H1 (cell line): Measurements from ENCODE around the gene MAP2K5. TPM values are rescaled to one million over a fixed set of nuclear protein-coding genes. Genes with fewer than 3 reads are reported as not detected.

Source experiments
- CTCF ChIA-PET: fragments of 300-600 bp; sonication (Branson Sonifier 250); formaldehyde crosslinking; loops from one replicate; lab custom pipeline; 2021; ENCODE audit not compliant: partially characterized antibody; lab: Charles Lee
- POLR2A ChIA-PET: fragments of 300-600 bp; sonication (Branson Sonifier 250); formaldehyde crosslinking; loops from one replicate; lab custom pipeline; 2021; ENCODE audit warnings: inconsistent platforms; ENCODE audit not compliant: partially characterized antibody; lab: Charles Lee
- DNase-seq, 2 experiments: peaks; one replicate each; pipeline versions ENCODE4 v3.0.0 to v3.0.0-alpha.2; 2010 to 2022; ENCODE audit warnings: low spot score in 2 of 2, low read depth in 1 of 2, mixed read lengths in 1 of 2
- FAIRE-seq: peaks from 2 replicates; lab custom pipeline; 2011; peaks lifted over from hg19 to GRCh38; lab: Jason Lieb, UNC
- H2AFZ ChIP-seq: 2 replicates; pipeline ENCODE4 v1.8.1; 2012; ENCODE audit warnings: low read length, inconsistent platforms
- H2AK5ac ChIP-seq: 2 replicates; pipeline ENCODE4 v1.6.1; 2013; ENCODE audit warnings: low read depth, low read length
- H2BK120ac ChIP-seq: replicated peaks from 2 replicates; pipeline ENCODE3; 2013; ENCODE audit warnings: low read depth, low read length, inconsistent platforms
- H2BK12ac ChIP-seq: 2 replicates; pipeline ENCODE4 v1.6.1; 2013; ENCODE audit warnings: low read depth, low read length
- H2BK15ac ChIP-seq: 2 replicates; pipeline ENCODE4 v1.6.1; 2013; ENCODE audit warnings: low read length
- H2BK20ac ChIP-seq: 2 replicates; pipeline ENCODE4 v1.6.1; 2013; ENCODE audit warnings: low read length
- H2BK5ac ChIP-seq: 2 replicates; pipeline ENCODE4 v1.6.1; 2013; ENCODE audit warnings: low read depth, low read length
- H3K14ac ChIP-seq: 2 replicates; pipeline ENCODE4 v1.6.1; 2013; ENCODE audit warnings: inconsistent platforms; ENCODE audit not compliant: insufficient read length
- H3K18ac ChIP-seq: 2 replicates; pipeline ENCODE4 v1.6.1; 2013; ENCODE audit warnings: low read length; ENCODE audit errors: extremely low read depth
- H3K23ac ChIP-seq: 2 replicates; pipeline ENCODE4 v1.6.1; 2013; ENCODE audit warnings: inconsistent platforms; ENCODE audit not compliant: insufficient read length
- H3K23me2 ChIP-seq: 2 replicates; pipeline ENCODE4 v1.6.1; 2013; ENCODE audit warnings: low read depth, low read length
- H3K27ac ChIP-seq: 2 replicates; pipeline ENCODE4 v1.6.1; 2011; ENCODE audit warnings: low read depth, low read length, inconsistent platforms
- H3K27me3 ChIP-seq, 4 experiments: replicated peaks in 1 of 4; 1 replicate in 1 of 4; 2 replicates in 3 of 4; pipeline versions ENCODE4 v1.6.1 to v1.8.1; 2011 to 2013; ENCODE audit warnings: low read length in 3 of 4, mild to moderate bottlenecking in 3 of 4, inconsistent platforms in 2 of 4, mixed read lengths in 2 of 4, moderate library complexity in 1 of 4; ENCODE audit not compliant: control insufficient read depth in 3 of 4, insufficient read depth in 3 of 4; ENCODE audit errors: extremely low read depth in 1 of 4
- H3K36me3 ChIP-seq, 4 experiments: 2 replicates each; pipeline versions ENCODE4 v1.6.1 to v1.8.1; 2011 to 2013; ENCODE audit warnings: mild to moderate bottlenecking in 4 of 4, low read length in 3 of 4, moderate library complexity in 2 of 4, control low read depth in 1 of 4, inconsistent platforms in 1 of 4; ENCODE audit not compliant: insufficient read depth in 4 of 4, control insufficient read depth in 2 of 4
- H3K4ac ChIP-seq: replicated peaks from 2 replicates; pipeline ENCODE3; 2013; ENCODE audit warnings: low read length, low read depth, mixed read lengths, inconsistent platforms; ENCODE audit not compliant: insufficient read length
- H3K4me1 ChIP-seq, 4 experiments: replicated peaks in 1 of 4; 1 replicate in 1 of 4; 2 replicates in 3 of 4; pipeline versions ENCODE4 v1.6.1 to v1.8.1; 2011 to 2013; ENCODE audit warnings: low read length in 3 of 4, inconsistent platforms in 2 of 4, mixed read lengths in 1 of 4; ENCODE audit not compliant: insufficient read depth in 4 of 4, control insufficient read depth in 3 of 4
- H3K4me2 ChIP-seq, 2 experiments: 2 replicates each; pipeline versions ENCODE4 v1.6.1 to v1.8.1; 2011 to 2013; ENCODE audit warnings: low read depth in 2 of 2, low read length in 2 of 2, control low read depth in 1 of 2, inconsistent platforms in 1 of 2, mild to moderate bottlenecking in 1 of 2; ENCODE audit not compliant: insufficient read depth in 1 of 2
- H3K4me3 ChIP-seq, 4 experiments: fragments of 200-600, 300-600 bp in 1 of 4; sonication (generic), shearing (Covaris generic), sonication (Bioruptor Twin) in 1 of 4; 2 replicates each; pipeline versions ENCODE4 v1.5.1 to v1.8.1; 2011 to 2016; ENCODE audit warnings: low read length in 4 of 4, low read depth in 3 of 4, control low read depth in 2 of 4, inconsistent platforms in 2 of 4, mild to moderate bottlenecking in 2 of 4, mixed read lengths in 1 of 4, moderate library complexity in 1 of 4; ENCODE audit not compliant: insufficient read depth in 2 of 4; ENCODE audit errors: extremely low read depth in 1 of 4
- H3K56ac ChIP-seq: replicated peaks from 2 replicates; pipeline ENCODE3; 2013; ENCODE audit warnings: low read depth, mild to moderate bottlenecking, mixed read lengths, low read length, inconsistent platforms; ENCODE audit not compliant: insufficient read length
- H3K79me1 ChIP-seq: 2 replicates; pipeline ENCODE4 v1.6.1; 2013; ENCODE audit warnings: low read depth, low read length, control low read depth
- H3K79me2 ChIP-seq, 2 experiments: 2 replicates each; pipeline versions ENCODE4 v1.6.1 to v1.8.1; 2012 to 2013; ENCODE audit warnings: low read length in 2 of 2, mild to moderate bottlenecking in 2 of 2, inconsistent platforms in 1 of 2; ENCODE audit not compliant: insufficient read depth in 2 of 2, control insufficient read depth in 1 of 2
- H3K9ac ChIP-seq, 4 experiments: replicated peaks in 1 of 4; 1 replicate in 1 of 4; 2 replicates in 3 of 4; pipeline versions ENCODE4 v1.6.1 to v1.8.1; 2011 to 2013; ENCODE audit warnings: low read depth in 3 of 4, low read length in 3 of 4, control low read depth in 2 of 4, mild to moderate bottlenecking in 2 of 4, moderate library complexity in 2 of 4, inconsistent platforms in 1 of 4; ENCODE audit errors: extremely low read depth in 1 of 4
- H3K9me3 ChIP-seq, 2 experiments: 2 replicates each; pipeline versions ENCODE4 v1.6.1 to v1.8.1; 2012 to 2013; ENCODE audit warnings: mild to moderate bottlenecking in 2 of 2, moderate library complexity in 2 of 2, control low read depth in 1 of 2, inconsistent platforms in 1 of 2, low read depth in 1 of 2, low read length in 1 of 2, mixed read lengths in 1 of 2; ENCODE audit not compliant: insufficient read depth in 2 of 2
- H4K20me1 ChIP-seq, 2 experiments: replicated peaks in 1 of 2; 2 replicates each; pipeline versions ENCODE3 to v1.8.1; 2011 to 2013; ENCODE audit warnings: inconsistent platforms in 2 of 2, low read length in 2 of 2, mild to moderate bottlenecking in 1 of 2; ENCODE audit not compliant: insufficient read depth in 2 of 2, control insufficient read depth in 1 of 2
- H4K5ac ChIP-seq: 2 replicates; pipeline ENCODE4 v1.6.1; 2013; ENCODE audit warnings: low read length, low read depth, mixed read lengths, inconsistent platforms; ENCODE audit not compliant: insufficient read length
- H4K8ac ChIP-seq: 2 replicates; pipeline ENCODE4 v1.8.0; 2013; ENCODE audit warnings: mild to moderate bottlenecking, moderate library complexity, low read length, inconsistent platforms; ENCODE audit not compliant: insufficient read depth; ENCODE audit errors: extremely low read depth
- H4K91ac ChIP-seq: replicated peaks from 2 replicates; pipeline ENCODE3; 2013; ENCODE audit warnings: low read length, mixed read lengths, inconsistent platforms; ENCODE audit not compliant: insufficient read length
- BACH1 ChIP-seq: IDR thresholded peaks from 2 replicates; pipeline ENCODE4 v1.6.1; 2012; ENCODE audit warnings: low read length, improper control_type of control experiment
- CEBPB ChIP-seq: IDR thresholded peaks from 2 replicates; pipeline ENCODE4 v1.6.1; 2012; ENCODE audit warnings: low read depth, low read length
- CTBP2 ChIP-seq: IDR thresholded peaks from 2 replicates; pipeline ENCODE4 v1.7.0; 2011; ENCODE audit warnings: borderline replicate concordance, mild to moderate bottlenecking, moderate library complexity, mixed read lengths, low read length; ENCODE audit not compliant: insufficient read depth, insufficient read length
- EP300 ChIP-seq, 2 experiments: IDR thresholded peaks; 1 replicate in 1 of 2; 2 replicates in 1 of 2; pipeline ENCODE4 v1.6.1; 2011 to 2012; ENCODE audit warnings: low read depth in 2 of 2, low read length in 2 of 2, mild to moderate bottlenecking in 2 of 2, borderline replicate concordance in 1 of 2, inconsistent platforms in 1 of 2, moderate library complexity in 1 of 2
- HDAC2 ChIP-seq, 2 experiments: fragments of 300-600 bp in 1 of 2; sonication (generic) in 1 of 2; IDR thresholded peaks; 2 replicates each; pipeline ENCODE4 v1.6.1; 2011 to 2012; ENCODE audit warnings: low read depth in 2 of 2, low read length in 2 of 2, mild to moderate bottlenecking in 2 of 2, moderate library complexity in 2 of 2, borderline replicate concordance in 1 of 2, inconsistent platforms in 1 of 2
- MAX ChIP-seq: IDR thresholded peaks from 2 replicates; pipeline ENCODE4 v1.6.1; 2012; ENCODE audit warnings: inconsistent platforms
- POLR2A ChIP-seq, 2 experiments: IDR thresholded peaks; 1 replicate in 1 of 2; 2 replicates in 1 of 2; pipeline ENCODE4 v1.6.1; 2011; ENCODE audit warnings: low read depth in 2 of 2, low read length in 2 of 2, mild to moderate bottlenecking in 2 of 2; ENCODE audit errors: control extremely low read depth in 1 of 2
- SIN3A ChIP-seq, 2 experiments: IDR thresholded peaks in 1 of 2; conservative IDR thresholded peaks in 1 of 2; 2 replicates each; pipeline ENCODE4 v1.6.1; 2011 to 2012; ENCODE audit warnings: low read length in 2 of 2, improper control_type of control experiment in 1 of 2, low read depth in 1 of 2, mild to moderate bottlenecking in 1 of 2
- SP1 ChIP-seq: IDR thresholded peaks from 2 replicates; pipeline ENCODE4 v1.6.1; 2011; ENCODE audit warnings: low read depth, low read length
- WGBS, 2 experiments: shearing (Covaris generic) in 1 of 2; methylation state at CpG; one replicate each; pipeline versions ENCODE4 v1.1.6 to v1.1.7; 2013 to 2015; ENCODE audit warnings: low lambda C conversion rate in 2 of 2, mixed read lengths in 2 of 2, inconsistent platforms in 1 of 2, low coverage in 1 of 2, missing lambda C conversion rate in 1 of 2; ENCODE audit not compliant: insufficient replicate concordance in 2 of 2, insufficient coverage in 1 of 2, insufficient read length in 1 of 2; ENCODE audit errors: extremely low coverage in 1 of 2, missing lambda C conversion rate in 1 of 2; 5-methylcytosine and 5-hydroxymethylcytosine counted together
- polyA plus RNA-seq, 7 experiments: library from polyadenylated mRNA; depleted of rRNA in 3 of 7; stranded (reverse) in 5 of 7; unstranded in 2 of 7; fragments of >200 nt in 5 of 7; fragments of 200-250 nt in 2 of 7; gene quantifications; 1 replicate in 5 of 7; 2 replicates in 1 of 7; 4 replicates in 1 of 7; pipeline versions ENCODE4 v1.2.1 to v1.2.3, GENCODE V29; 2011 to 2013; ENCODE audit warnings: missing spikeins in 2 of 7, mixed read lengths in 2 of 7
- total RNA-seq: library from RNA; stranded (reverse); fragmentation: NEBNext Ultra II Directional; extraction: Animal tissue kit (Norgen Biotek cat#: 25700); gene quantifications from 2 replicates; pipeline ENCODE4 v1.2.1, GENCODE V29; 2021

MAP2K5 gene
- total and polyA plus RNA-seq, 2 of the 8 experiments (the other 6 are each of a cell fraction or from before 2014, with no cell fraction given): 4.4 to 15.8 TPM

GRCh38 chr15:67717776-67718175 is 175.3 kb downstream of the MAP2K5 start:
- no peak overlapping the region for H4K91ac ChIP-seq
- TF ChIP-seq MAX (no peak), CEBPB (no peak), CTBP2 (no peak), SIN3A (conservative IDR thresholded peaks at IDR 0.05 in 1 of 2, IDR thresholded peaks at IDR 0.05 in 1 of 2; ENCODE audit: low read depth in 1 of 2, low read length in 2 of 2) (no peak), EP300 (IDR thresholded peaks at IDR 0.05; ENCODE audit: borderline replicate concordance in 1 of 2, low read depth in 2 of 2, low read length in 2 of 2) (no peak), HDAC2 (IDR thresholded peaks at IDR 0.05; ENCODE audit: borderline replicate concordance in 1 of 2, low read depth in 2 of 2, low read length in 2 of 2) (no peak), POLR2A (IDR thresholded peaks at IDR 0.05; ENCODE audit: control extremely low read depth in 1 of 2, low read depth in 2 of 2, low read length in 2 of 2) (no peak), BACH1 (no peak), SP1 (no peak)
- H3K23me2 ChIP-seq: no peaks in the 10 kb centered on the region; the same call in 1 of the 2 replicates
- H2AFZ ChIP-seq: no peak overlapping the region
- H3K4me1 ChIP-seq: no peaks in the 10 kb centered on the region
- H3K14ac ChIP-seq: no peak overlapping the region
- no peak overlapping the region for H3K27ac ChIP-seq
- no peaks in the 10 kb centered on the region for H3K79me1 ChIP-seq
- ChIA-PET CTCF (interaction anchor here (0.8 kb wide), 1 partner anchor 10 kb away, joined by 3 read pairs; no protein-coding TSS in a partner anchor), POLR2A (no interaction called here)
- no peaks in the 10 kb centered on the region for H3K27me3 ChIP-seq
- H2AK5ac ChIP-seq: no peak overlapping the region
- H3K4me2 ChIP-seq: no peak overlapping the region
- H3K23ac ChIP-seq: no peak overlapping the region
- H3K4ac ChIP-seq: no peak overlapping the region
- H2BK5ac ChIP-seq: no peak overlapping the region
- H3K9ac ChIP-seq: no peak overlapping the region
- H3K9me3 ChIP-seq: no peaks in the 10 kb centered on the region
- no peak overlapping the region for H2BK12ac ChIP-seq
- no peaks in the 10 kb centered on the region for H3K36me3 ChIP-seq
- WGBS, 2 experiments: 95% methylated on average over 1 of the region's 1 CpG; no CpG with 5 or more reads in 1 of the 2 experiments
- no peaks in the 10 kb centered on the region for H3K79me2 ChIP-seq
- H4K8ac ChIP-seq: no peak overlapping the region
- no peak overlapping the region for H2BK20ac ChIP-seq
- no peak overlapping the region for H2BK120ac ChIP-seq
- H4K5ac ChIP-seq: no peak overlapping the region
- no peaks in the 10 kb centered on the region for H4K20me1 ChIP-seq
- H3K4me3 ChIP-seq: no peak overlapping the region
- H2BK15ac ChIP-seq: no peak overlapping the region
- DNase-seq (no peak), FAIRE-seq (no peak)
- H3K56ac ChIP-seq: no peak overlapping the region
- H3K18ac ChIP-seq: no peak overlapping the region
